Measurements from ENCODE around the gene CNPY1. TPM values are rescaled to one million over a fixed set of nuclear protein-coding genes. Genes with fewer than 3 reads are reported as not detected.

Gene CNPY1
- total RNA-seq, 2 donors from 2014 or later, result not detected

DNA sequence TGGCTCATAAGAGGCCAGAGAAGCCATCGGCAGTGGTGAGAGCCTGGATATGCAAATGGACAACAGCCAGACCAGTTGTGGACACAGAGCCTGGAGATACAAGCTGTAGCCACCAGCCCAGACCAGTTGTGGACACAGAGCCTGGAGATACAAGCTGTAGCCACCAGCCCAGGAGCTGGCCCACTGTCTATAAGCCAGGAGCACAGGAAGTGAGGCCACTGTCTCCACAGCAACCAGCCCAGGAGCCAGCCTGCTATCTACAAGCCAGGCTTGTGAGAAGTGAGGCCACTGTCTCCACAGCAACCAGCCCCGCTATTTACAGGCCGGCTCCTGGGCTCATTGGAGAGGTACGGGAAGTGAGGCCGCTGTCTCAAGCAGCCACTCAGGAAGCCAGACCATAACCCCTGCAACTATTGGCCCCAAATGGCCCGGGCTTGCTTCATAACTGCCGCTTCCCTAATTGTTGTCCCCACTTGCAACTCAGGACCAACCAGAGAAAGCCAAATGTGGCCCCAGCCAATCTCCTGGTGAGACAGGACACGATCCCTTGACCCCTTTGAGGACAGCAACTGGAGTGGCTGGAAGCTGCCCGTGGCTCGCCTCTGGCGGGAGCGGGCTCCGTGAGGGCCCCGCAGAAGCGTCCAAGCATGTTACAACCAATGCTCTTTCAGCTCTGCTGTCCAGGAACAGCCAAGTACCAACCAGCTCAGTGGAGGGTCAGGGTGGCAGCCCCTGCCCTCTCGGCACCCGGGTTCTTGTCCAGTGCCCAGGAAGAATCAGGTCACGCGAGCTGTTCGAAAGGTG lies 44.1 kb upstream of the CNPY1 start:
- Histone ChIP-seq H3K4me1 (replicated peaks) (no peaks in the 10 kb centered on the region), H3K27me3 (replicated peaks; ENCODE audit: insufficient read depth) (peaks cover 4% of the 10 kb centered on the region), H3K36me3 (no peaks in the 10 kb centered on the region), H3K9me3 (no peaks in the 10 kb centered on the region), H3K4me3 (no peak overlapping the region), H3K27ac (no peak overlapping the region)
- WGBS, result 82% methylated on average over 20 of the region's 20 CpGs
- TF ChIP-seq POLR2AphosphoS5 (IDR thresholded peaks at IDR 0.05) (no peak), CTCF (IDR thresholded peaks at IDR 0.05) (no peak), POLR2A (IDR thresholded peaks at IDR 0.05) (no peak)
- intact Hi-C loops (cut with DNase I), result no loop called here
- DNase-seq (ENCODE audit: low spot score), result no peak

DNA sequence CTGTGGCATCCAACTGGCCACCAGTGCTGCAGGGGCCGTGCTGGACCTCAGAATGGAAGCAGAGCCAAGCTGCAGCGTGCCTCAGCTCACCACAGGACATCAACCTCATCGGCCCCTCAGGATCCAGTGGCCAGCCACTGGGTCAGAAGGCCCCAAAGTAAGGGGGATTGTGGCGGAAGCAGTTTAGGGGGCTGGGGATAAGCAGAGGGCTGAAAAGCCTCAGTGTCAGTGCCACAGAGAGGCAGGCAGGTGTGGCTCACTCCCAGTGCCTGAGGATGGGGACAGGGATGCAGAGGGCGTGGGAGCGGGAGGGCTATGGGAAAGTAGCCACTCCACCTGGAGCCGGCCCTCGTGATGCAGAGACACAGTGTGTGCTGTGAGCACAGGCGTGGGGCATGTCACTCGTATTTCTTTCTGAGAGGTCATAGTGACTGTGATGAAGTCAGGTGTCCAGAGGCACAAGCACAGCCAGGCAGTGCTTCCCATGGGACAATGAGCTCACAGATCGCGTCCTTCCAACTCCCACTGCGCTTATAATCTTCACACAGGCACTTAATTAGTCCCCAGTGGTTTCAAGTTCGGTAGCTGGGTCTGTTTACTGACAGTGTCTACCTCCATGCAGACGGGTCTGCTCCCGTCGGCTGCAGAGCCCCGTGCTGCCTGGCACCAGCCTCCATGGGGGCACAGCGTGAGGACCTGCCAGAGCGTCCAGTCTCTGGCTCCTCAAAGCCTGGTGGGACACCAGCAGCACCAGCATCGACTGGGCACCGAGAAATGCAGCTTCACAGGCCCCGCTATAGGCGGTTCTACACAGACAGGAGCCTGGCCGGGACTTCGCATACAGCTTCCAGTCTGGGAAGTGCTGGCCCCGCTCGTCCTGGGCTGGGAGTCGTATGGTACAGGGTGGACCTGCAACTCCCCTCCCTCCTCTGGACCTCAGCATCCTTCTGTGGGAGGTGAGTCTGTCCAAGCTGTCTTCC lies 42.9 kb upstream of the CNPY1 start:
- Histone ChIP-seq H3K36me3 (no peaks in the 10 kb centered on the region), H3K4me1 (replicated peaks) (no peaks in the 10 kb centered on the region), H3K27ac (no peak overlapping the region), H3K4me3 (no peak overlapping the region), H3K9me3 (no peaks in the 10 kb centered on the region), H3K27me3 (replicated peaks; ENCODE audit: insufficient read depth) (peaks cover 4% of the 10 kb centered on the region)
- no peak for TF ChIP-seq POLR2AphosphoS5 (IDR thresholded peaks at IDR 0.05)
- no peak for TF ChIP-seq CTCF (IDR thresholded peaks at IDR 0.05)
- no peak for TF ChIP-seq POLR2A (IDR thresholded peaks at IDR 0.05)
- 83% methylated on average over 29 of the region's 29 CpGs for WGBS
- intact Hi-C loops (cut with DNase I), result no loop called here
- no peak for DNase-seq (ENCODE audit: low spot score)

- WGBS, result 92% methylated on average over 10 of the region's 10 CpGs
- TF ChIP-seq CTCF (IDR thresholded peaks at IDR 0.05), result no peak
- no peak for TF ChIP-seq POLR2AphosphoS5 (IDR thresholded peaks at IDR 0.05)
- no peak for TF ChIP-seq POLR2A (IDR thresholded peaks at IDR 0.05)
- Histone ChIP-seq H3K4me3 (no peak overlapping the region), H3K36me3 (no peaks in the 10 kb centered on the region), H3K27me3 (replicated peaks; ENCODE audit: insufficient read depth) (peaks cover 4% of the 10 kb centered on the region), H3K9me3 (no peaks in the 10 kb centered on the region), H3K4me1 (replicated peaks) (no peaks in the 10 kb centered on the region), H3K27ac (no peak overlapping the region)
- intact Hi-C loops (cut with DNase I), result no loop called here
- DNase-seq (ENCODE audit: low spot score), result no peak
These were observed 42.2 kb upstream of the CNPY1 start for GRCh38 chr7:155588468-155588998.

- Histone ChIP-seq H3K4me3 (no peak overlapping the region), H3K9me3 (no peaks in the 10 kb centered on the region), H3K27me3 (replicated peaks; ENCODE audit: insufficient read depth) (peaks cover 4% of the 10 kb centered on the region), H3K27ac (no peak overlapping the region), H3K4me1 (replicated peaks) (no peaks in the 10 kb centered on the region), H3K36me3 (no peaks in the 10 kb centered on the region)
- TF ChIP-seq CTCF (IDR thresholded peaks at IDR 0.05) (no peak), POLR2AphosphoS5 (IDR thresholded peaks at IDR 0.05) (no peak), POLR2A (IDR thresholded peaks at IDR 0.05) (no peak)
- DNase-seq (ENCODE audit: low spot score), result no peak
- intact Hi-C loops (cut with DNase I), result no loop called here
- 89% methylated on average over 10 of the region's 10 CpGs for WGBS
These were observed 41.1 kb upstream of the CNPY1 start for GRCh38 chr7:155587486-155587885.
